CD8-positive, alpha-beta memory T cell (primary cell): ENCODE measurements around the gene SH3BP5. TPM values are rescaled to one million over a fixed set of nuclear protein-coding genes. Genes with fewer than 3 reads are reported as not detected.

Experiments used
- CTCF ChIA-PET: fragments of 350-600 bp; sonication (Branson Sonifier 250); formaldehyde crosslinking; loops from one replicate; lab custom pipeline; 2021; ENCODE audit warnings: antibody characterized with exemption; lab: Charles Lee
- POLR2A ChIA-PET: fragments of 350-600 bp; sonication (Branson Sonifier 250); formaldehyde crosslinking; loops from one replicate; lab custom pipeline; 2021; ENCODE audit warnings: antibody characterized with exemption; lab: Charles Lee
- DNase-seq, 5 donors: peaks; one replicate each; pipeline versions ENCODE4 v3.0.0 to v3.0.0-alpha.2; 2020 to 2022; ENCODE audit warnings: mixed read lengths in 1 of 5
- H3K27ac ChIP-seq: one replicate; pipeline ENCODE4 v1.7.0; 2013; ENCODE audit warnings: low read depth, mild to moderate bottlenecking, low read length, moderate library complexity
- H3K27me3 ChIP-seq: 2 replicates; pipeline ENCODE4 v1.7.0; 2013; ENCODE audit warnings: low read length, mild to moderate bottlenecking; ENCODE audit not compliant: insufficient read depth, poor library complexity, severe bottlenecking
- H3K36me3 ChIP-seq: 2 replicates; pipeline ENCODE4 v1.7.0; 2013; ENCODE audit warnings: mild to moderate bottlenecking, low read length, moderate library complexity; ENCODE audit not compliant: insufficient read depth
- H3K4me1 ChIP-seq: 2 replicates; pipeline ENCODE4 v1.7.0; 2013; ENCODE audit warnings: mild to moderate bottlenecking, low read length, moderate library complexity; ENCODE audit not compliant: insufficient read depth
- H3K4me3 ChIP-seq: 2 replicates; pipeline ENCODE4 v1.7.0; 2013; ENCODE audit warnings: mild to moderate bottlenecking, low read length
- H3K9me3 ChIP-seq: 2 replicates; pipeline ENCODE4 v1.7.0; 2013; ENCODE audit warnings: mild to moderate bottlenecking, low read length
- H3K27ac Mint-ChIP-seq, 8 donors: one replicate each; pipeline ENCODE4 v1.8.0; 2020 to 2021; ENCODE audit warnings: mixed read lengths in 8 of 8, mild to moderate bottlenecking in 6 of 8, inconsistent platforms in 3 of 8, moderate library complexity in 3 of 8
- H3K27me3 Mint-ChIP-seq, 2 donors: one replicate each; pipeline ENCODE4 v1.8.0; 2020 to 2021; ENCODE audit warnings: mixed read lengths in 2 of 2, mild to moderate bottlenecking in 1 of 2, moderate library complexity in 1 of 2
- H3K36me3 Mint-ChIP-seq, 3 donors: one replicate each; pipeline ENCODE4 v1.8.0; 2020 to 2021; ENCODE audit warnings: mixed read lengths in 3 of 3, inconsistent platforms in 1 of 3, mild to moderate bottlenecking in 1 of 3
- H3K4me1 Mint-ChIP-seq, 3 donors: one replicate each; pipeline ENCODE4 v1.8.0; 2020 to 2021; ENCODE audit warnings: mixed read lengths in 3 of 3, inconsistent platforms in 1 of 3, mild to moderate bottlenecking in 1 of 3
- H3K4me3 Mint-ChIP-seq, 7 donors: one replicate each; pipeline ENCODE4 v1.8.0; 2020 to 2021; ENCODE audit warnings: mixed read lengths in 7 of 7, mild to moderate bottlenecking in 6 of 7, moderate library complexity in 4 of 7, inconsistent platforms in 2 of 7
- H3K9me3 Mint-ChIP-seq, 5 donors: one replicate each; pipeline ENCODE4 v1.8.0; 2020 to 2022; ENCODE audit warnings: mixed read lengths in 5 of 5, mild to moderate bottlenecking in 3 of 5, moderate library complexity in 2 of 5, inconsistent platforms in 1 of 5
- polyA plus RNA-seq: library from polyadenylated mRNA; unstranded; fragments of 300-500 nt; fragmentation: Illumina TruSeq; gene quantifications from one replicate; pipeline ENCODE4 v1.2.3, GENCODE V29; 2021
- total RNA-seq, 2 experiments: library from RNA; stranded (reverse); gene quantifications; one replicate each; pipeline ENCODE4 v1.2.3, GENCODE V29; 2021

SH3BP5 gene
- total and polyA plus RNA-seq, 3 experiments from 2014 or later: 14.2 to 84.3 (median 15.5) TPM

- Histone ChIP-seq H3K36me3 (peaks cover 11% of the 10 kb centered on the region), H3K27me3 (no peaks in the 10 kb centered on the region), H3K4me1 (peaks cover 79% of the 10 kb centered on the region), H3K9me3 (no peaks in the 10 kb centered on the region), H3K4me3 (no peak overlapping the region), H3K27ac (no peak overlapping the region)
- Mint-ChIP-seq H3K27ac (peak overlapping the region in 5 of 8 donors; percentile 4 to 55 (median 21)), H3K4me3 (peak overlapping the region in 6 of 7 donors; percentile 37 to 95 (median 78)), H3K4me1 (peaks cover 66 to 80% (median 78%) of the 10 kb centered on the region in 3 donors), H3K36me3 (peaks cover 5 to 52% (median 17%) of the 10 kb centered on the region in 3 donors), H3K9me3 (no peaks in the 10 kb centered on the region), H3K27me3 (no peaks in the 10 kb centered on the region)
- no peak for DNase-seq
- ChIA-PET CTCF (interaction anchor here (0.8 to 10.9 kb wide), 7 partner anchors 17 to 63 kb away, joined by 3 to 200 read pairs (median 3); no protein-coding TSS in a partner anchor), POLR2A (interaction anchor here (1.5 kb wide), 1 partner anchor 26 kb away, joined by 3 read pairs; no protein-coding TSS in a partner anchor)
Observed at GRCh38 chr3:15330031-15330596, 2.3 kb downstream of the SH3BP5 start.

GRCh38 chr3:15329046-15330005 lies 3.1 kb downstream of the SH3BP5 start:
- POLR2A ChIA-PET: interaction anchor here (0.5 to 1.5 kb wide), 2 partner anchors 25 to 29 kb away, joined by 3 to 5 read pairs; no protein-coding TSS in a partner anchor

GRCh38 chr3:15327941-15328340 lies 4.4 kb downstream of the SH3BP5 start:
- Mint-ChIP-seq H3K4me3 (peak overlapping the region in 4 of 7 donors; percentile 47 to 82 (median 56)), H3K27me3 (no peaks in the 10 kb centered on the region), H3K9me3 (no peaks in the 10 kb centered on the region), H3K36me3 (peaks cover 5 to 69% (median 22%) of the 10 kb centered on the region in 3 donors), H3K4me1 (peaks cover 75 to 87% (median 87%) of the 10 kb centered on the region in 3 donors), H3K27ac (peak overlapping the region in 7 of 8 donors; percentile 38 to 79 (median 50))
- Histone ChIP-seq H3K4me1 (peaks cover 83% of the 10 kb centered on the region), H3K36me3 (peaks cover 11% of the 10 kb centered on the region), H3K27me3 (no peaks in the 10 kb centered on the region), H3K9me3 (no peaks in the 10 kb centered on the region), H3K4me3 (no peak overlapping the region), H3K27ac (no peak overlapping the region)
- CTCF ChIA-PET: interaction anchor here (1.0 to 10.9 kb wide), 4 partner anchors 28 to 60 kb away, joined by 3 to 200 read pairs (median 5); no protein-coding TSS in a partner anchor
- POLR2A ChIA-PET: interaction anchor here (0.5 kb wide), 1 partner anchor 52 kb away, joined by 4 read pairs; no protein-coding TSS in a partner anchor
- DNase-seq: no peak

More at GRCh38 chr3:15329046-15330005, 3.1 kb downstream of the SH3BP5 start:
- peaks cover 72 to 86% (median 85%) of the 10 kb centered on the region in 3 donors for H3K4me1 Mint-ChIP-seq
- no peak for DNase-seq
- Histone ChIP-seq H3K36me3 (peaks cover 11% of the 10 kb centered on the region), H3K4me1 (peaks cover 87% of the 10 kb centered on the region), H3K9me3 (no peaks in the 10 kb centered on the region), H3K27me3 (no peaks in the 10 kb centered on the region), H3K4me3 (no peak overlapping the region), H3K27ac (no peak overlapping the region)
- peaks cover 5 to 59% (median 22%) of the 10 kb centered on the region in 3 donors for H3K36me3 Mint-ChIP-seq
- CTCF ChIA-PET: interaction anchor here (0.8 to 10.9 kb wide), 4 partner anchors 28 to 62 kb away, joined by 3 to 200 read pairs (median 5); no protein-coding TSS in a partner anchor
- no peaks in the 10 kb centered on the region for H3K9me3 Mint-ChIP-seq
- H3K27me3 Mint-ChIP-seq: no peaks in the 10 kb centered on the region
- peak overlapping the region in 5 of 7 donors; percentile 39 to 95 (median 93) for H3K4me3 Mint-ChIP-seq
- H3K27ac Mint-ChIP-seq: peak overlapping the region in 4 of 8 donors; percentile 15 to 72 (median 36)

GRCh38 chr3:15326673-15327072 lies 5.7 kb downstream of the SH3BP5 start:
- no peaks in the 10 kb centered on the region for H3K9me3 ChIP-seq
- peaks cover 79% of the 10 kb centered on the region for H3K4me1 ChIP-seq
- POLR2A ChIA-PET: no interaction called here
- CTCF ChIA-PET: interaction anchor here (1.2 to 10.9 kb wide), 2 partner anchors 57 to 59 kb away, joined by 3 to 200 read pairs; no protein-coding TSS in a partner anchor
- no peak overlapping the region for H3K27ac ChIP-seq
- H3K36me3 Mint-ChIP-seq: peaks cover 5 to 62% (median 24%) of the 10 kb centered on the region in 3 donors
- peak overlapping the region in 1 of 8 donors; percentile 16 for H3K27ac Mint-ChIP-seq
- DNase-seq: no peak
- H3K9me3 Mint-ChIP-seq: no peaks in the 10 kb centered on the region
- no peak overlapping the region for H3K4me3 Mint-ChIP-seq
- H3K4me1 Mint-ChIP-seq: peaks cover 75 to 83% (median 80%) of the 10 kb centered on the region in 3 donors
- H3K4me3 ChIP-seq: no peak overlapping the region
- H3K36me3 ChIP-seq: peaks cover 11% of the 10 kb centered on the region
- no peaks in the 10 kb centered on the region for H3K27me3 ChIP-seq
- no peaks in the 10 kb centered on the region for H3K27me3 Mint-ChIP-seq

GRCh38 chr3:15326037-15326436 lies 6.3 kb downstream of the SH3BP5 start:
- no peaks in the 10 kb centered on the region for H3K27me3 ChIP-seq
- DNase-seq: no peak
- no peak overlapping the region for H3K27ac Mint-ChIP-seq
- no peaks in the 10 kb centered on the region for H3K27me3 Mint-ChIP-seq
- no peak overlapping the region for H3K4me3 ChIP-seq
- CTCF ChIA-PET: interaction anchor here (0.9 to 1.7 kb wide), 4 partner anchors 16 to 58 kb away, joined by 3 to 9 read pairs (median 4); no protein-coding TSS in a partner anchor
- H3K4me1 ChIP-seq: peaks cover 78% of the 10 kb centered on the region
- no peaks in the 10 kb centered on the region for H3K9me3 Mint-ChIP-seq
- H3K4me3 Mint-ChIP-seq: no peak overlapping the region
- H3K9me3 ChIP-seq: no peaks in the 10 kb centered on the region
- H3K4me1 Mint-ChIP-seq: peaks cover 74 to 84% (median 80%) of the 10 kb centered on the region in 3 donors
- peaks cover 5 to 64% (median 26%) of the 10 kb centered on the region in 3 donors for H3K36me3 Mint-ChIP-seq
- no peak overlapping the region for H3K27ac ChIP-seq
- peaks cover 11% of the 10 kb centered on the region for H3K36me3 ChIP-seq
- POLR2A ChIA-PET: no interaction called here

GRCh38 chr3:15325228-15325627 lies 7.2 kb downstream of the SH3BP5 start:
- Histone ChIP-seq H3K9me3 (no peaks in the 10 kb centered on the region), H3K27me3 (no peaks in the 10 kb centered on the region), H3K4me1 (peaks cover 78% of the 10 kb centered on the region), H3K27ac (no peak overlapping the region), H3K4me3 (no peak overlapping the region), H3K36me3 (peaks cover 10% of the 10 kb centered on the region)
- Mint-ChIP-seq H3K9me3 (no peaks in the 10 kb centered on the region), H3K27me3 (no peaks in the 10 kb centered on the region), H3K4me3 (peak overlapping the region in 3 of 7 donors; percentile 20 to 23 (median 22)), H3K4me1 (peaks cover 73 to 84% (median 80%) of the 10 kb centered on the region in 3 donors), H3K36me3 (peaks cover 5 to 65% (median 27%) of the 10 kb centered on the region in 3 donors), H3K27ac (peak overlapping the region in 3 of 8 donors; percentile 49 to 56 (median 55))
- ChIA-PET CTCF (interaction anchor here (0.9 to 1.7 kb wide), 3 partner anchors 15 to 58 kb away, joined by 3 to 9 read pairs (median 4); no protein-coding TSS in a partner anchor), POLR2A (interaction anchor here (0.7 kb wide), 1 partner anchor 24 kb away, joined by 3 read pairs; no protein-coding TSS in a partner anchor)
- DNase-seq: no peak

- peak overlapping the region in 3 of 8 donors; percentile 17 to 77 (median 51) for H3K27ac Mint-ChIP-seq
- peaks cover 73 to 84% (median 80%) of the 10 kb centered on the region in 3 donors for H3K4me1 Mint-ChIP-seq
- H3K9me3 Mint-ChIP-seq: no peaks in the 10 kb centered on the region
- CTCF ChIA-PET: interaction anchor here (1.0 to 1.7 kb wide), 6 partner anchors 8 to 57 kb away, joined by 3 to 9 read pairs (median 4); partner anchors contain the start of gene SH3BP5
- H3K36me3 Mint-ChIP-seq: peaks cover 5 to 58% (median 22%) of the 10 kb centered on the region in 3 donors
- Histone ChIP-seq H3K9me3 (no peaks in the 10 kb centered on the region), H3K4me1 (peaks cover 78% of the 10 kb centered on the region), H3K36me3 (peaks cover 6% of the 10 kb centered on the region), H3K27me3 (no peaks in the 10 kb centered on the region), H3K4me3 (no peak overlapping the region), H3K27ac (no peak overlapping the region)
- no peak for DNase-seq
- H3K27me3 Mint-ChIP-seq: peaks cover 0 to 1% of the 10 kb centered on the region in 2 donors
- POLR2A ChIA-PET: no interaction called here
- H3K4me3 Mint-ChIP-seq: no peak overlapping the region
Observed at GRCh38 chr3:15324379-15324808, 8.0 kb downstream of the SH3BP5 start.
